Hematopoietic multipotent progenitor cell treated with erythropoietin and hydrocortisone succinate and interleukin-3 and kit ligand, for 15 days (in vitro differentiated cells): ENCODE results near the gene NRP1.
A peak's percentile ranks its signal among the peaks of the same experiment; 100 is the strongest.

ENCODE experiments used
- DNase-seq: peaks from one replicate; pipeline ENCODE4 v3.0.0-alpha.2; 2015; ENCODE audit warnings: low spot score

The NRP1 gene

DNA sequence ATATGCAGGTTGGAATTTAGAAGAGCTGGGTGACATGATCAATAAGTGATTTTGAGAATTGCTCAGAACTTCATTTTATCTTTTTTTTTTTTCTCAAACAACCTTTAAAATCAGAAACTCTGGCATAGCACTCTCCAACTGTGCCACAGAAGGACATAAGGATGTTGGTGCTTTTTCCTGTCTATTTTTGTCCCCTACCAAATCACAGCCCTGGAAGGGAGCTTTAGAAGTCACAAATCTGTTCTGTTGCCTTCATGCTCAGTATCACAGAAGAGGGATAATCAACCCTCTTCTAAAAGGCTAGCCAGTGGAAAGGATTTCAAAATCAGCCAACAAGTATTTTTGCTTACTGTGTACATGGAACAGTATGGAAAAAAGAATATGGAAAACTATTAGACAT lies 14.8 kb upstream of the NRP1 start:
- DNase-seq = no peak

- no peak for DNase-seq
These were observed 12.7 kb upstream of the NRP1 start for GRCh38 chr10:33347211-33347610.

- no peak for DNase-seq
These were observed 10.8 kb upstream of the NRP1 start for GRCh38 chr10:33345236-33345635.

DNA sequence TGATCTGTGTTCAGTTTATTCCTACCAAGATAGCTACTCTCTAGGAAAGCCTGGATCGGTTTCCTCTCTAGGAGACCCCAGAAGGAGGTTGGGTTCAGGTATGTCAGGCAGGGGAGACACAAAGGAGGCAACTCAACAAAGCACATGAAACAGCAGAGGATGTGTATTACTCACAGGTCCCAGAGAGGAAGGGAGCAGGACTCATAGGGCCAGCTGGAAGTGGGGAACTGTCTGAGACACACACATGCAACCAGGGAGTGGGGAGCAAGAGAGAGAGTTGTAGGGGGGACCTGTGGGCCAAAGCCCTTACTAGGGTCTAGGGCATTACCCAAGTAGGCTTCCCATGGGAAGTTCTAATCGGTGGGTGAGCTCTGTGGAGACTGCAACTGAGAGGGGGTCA lies 10.2 kb upstream of the NRP1 start:
- no peak for DNase-seq

DNA sequence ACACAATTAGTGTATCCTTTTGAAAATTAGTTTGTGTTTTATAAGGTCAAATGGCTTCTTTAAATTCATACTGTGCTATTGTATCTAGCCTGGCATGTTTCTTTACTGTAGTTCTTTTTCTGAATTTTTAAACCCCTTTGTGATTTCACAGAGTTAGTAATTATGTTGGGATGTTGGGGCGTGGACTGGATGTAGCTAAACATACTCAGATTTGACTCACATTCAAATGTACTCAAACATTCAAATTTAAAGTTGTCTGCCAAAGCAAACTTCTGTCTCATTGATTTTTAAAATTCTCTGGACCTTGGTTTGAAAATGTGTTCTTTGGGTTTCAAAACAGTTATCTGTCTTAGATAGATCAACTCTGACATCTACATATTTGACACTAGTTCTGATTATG lies 7.2 kb upstream of the NRP1 start:
- no peak for DNase-seq

DNA sequence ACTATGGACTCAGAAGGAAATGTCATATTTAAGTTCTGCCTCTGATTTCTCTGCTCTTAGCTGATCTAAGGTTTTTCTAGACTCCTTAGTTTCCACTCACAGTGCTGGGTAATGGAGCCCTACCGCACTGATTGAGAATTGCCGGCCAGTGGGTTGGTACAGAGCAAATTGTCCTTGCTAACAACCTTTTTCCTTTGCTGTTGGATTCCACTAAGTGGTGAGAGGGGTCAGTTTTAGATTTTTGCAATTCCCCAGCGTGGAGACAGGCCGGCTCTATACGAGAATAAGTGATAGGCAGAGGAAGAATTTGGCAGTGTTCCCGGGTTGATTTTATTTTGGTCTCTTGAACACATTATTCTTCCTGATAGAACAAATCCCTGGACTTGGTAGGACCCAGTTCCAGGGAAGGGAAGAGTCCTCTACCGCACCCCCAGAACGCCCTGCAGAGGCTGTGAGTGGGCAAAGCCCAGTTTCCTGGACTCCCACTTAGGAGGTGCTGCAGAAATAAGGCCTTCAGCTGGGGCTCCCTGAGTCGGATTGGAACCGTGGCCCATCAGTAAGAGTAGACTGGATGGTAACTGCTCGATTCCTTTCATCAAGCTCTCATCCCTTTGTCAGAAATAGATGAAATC lies 3.0 kb upstream of the NRP1 start:
- no peak for DNase-seq

GRCh38 chr10:33336582-33337325 lies 2.3 kb upstream of the NRP1 start:
- no peak for DNase-seq

- DNase-seq = no peak
These were observed 1.5 kb upstream of the NRP1 start for GRCh38 chr10:33335801-33336581.

GRCh38 chr10:33335551-33335800 lies 1.0 kb upstream of the NRP1 start:
- no peak for DNase-seq

DNA sequence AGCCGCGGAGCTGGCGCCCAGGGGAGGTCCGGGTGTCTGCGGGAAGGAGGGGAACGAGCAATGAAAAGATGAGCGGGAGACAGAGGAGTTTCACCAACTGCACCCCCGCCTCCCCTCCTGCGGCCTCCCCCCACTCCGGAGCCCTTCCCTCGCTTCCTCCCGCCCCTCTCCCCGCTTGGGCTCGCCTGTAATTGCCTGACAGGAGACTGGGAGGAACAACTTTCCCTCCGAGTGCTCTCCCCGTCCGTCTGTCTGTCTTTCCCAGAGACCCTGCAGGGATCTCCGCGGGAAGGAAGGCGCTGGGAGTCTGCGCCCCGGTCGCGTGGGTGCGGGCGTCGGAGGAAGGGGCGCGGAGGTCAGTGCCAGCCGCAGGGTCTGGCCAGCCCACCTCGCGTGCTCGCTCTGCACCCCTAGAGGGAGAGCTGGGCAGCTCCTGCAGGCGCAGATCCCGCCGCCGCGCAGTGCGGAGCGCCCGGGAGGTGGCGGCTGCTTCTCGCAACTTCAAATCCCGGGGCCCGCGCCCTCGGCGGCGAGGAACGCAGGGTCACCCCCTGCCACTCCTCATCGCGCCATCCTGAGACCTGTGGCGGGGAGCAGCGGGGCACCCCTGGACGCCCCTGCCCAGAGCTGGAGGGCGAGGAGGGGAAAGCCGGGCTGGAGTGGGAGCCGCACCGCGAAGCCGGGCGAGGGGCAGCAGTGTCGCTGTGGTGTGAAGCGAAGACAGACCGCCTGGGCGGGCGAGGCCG lies 511 bp upstream of the NRP1 start:
- no peak for DNase-seq

GRCh38 chr10:33333260-33334101 lies 986 bp downstream of the NRP1 start:
- DNase-seq = no peak

DNA sequence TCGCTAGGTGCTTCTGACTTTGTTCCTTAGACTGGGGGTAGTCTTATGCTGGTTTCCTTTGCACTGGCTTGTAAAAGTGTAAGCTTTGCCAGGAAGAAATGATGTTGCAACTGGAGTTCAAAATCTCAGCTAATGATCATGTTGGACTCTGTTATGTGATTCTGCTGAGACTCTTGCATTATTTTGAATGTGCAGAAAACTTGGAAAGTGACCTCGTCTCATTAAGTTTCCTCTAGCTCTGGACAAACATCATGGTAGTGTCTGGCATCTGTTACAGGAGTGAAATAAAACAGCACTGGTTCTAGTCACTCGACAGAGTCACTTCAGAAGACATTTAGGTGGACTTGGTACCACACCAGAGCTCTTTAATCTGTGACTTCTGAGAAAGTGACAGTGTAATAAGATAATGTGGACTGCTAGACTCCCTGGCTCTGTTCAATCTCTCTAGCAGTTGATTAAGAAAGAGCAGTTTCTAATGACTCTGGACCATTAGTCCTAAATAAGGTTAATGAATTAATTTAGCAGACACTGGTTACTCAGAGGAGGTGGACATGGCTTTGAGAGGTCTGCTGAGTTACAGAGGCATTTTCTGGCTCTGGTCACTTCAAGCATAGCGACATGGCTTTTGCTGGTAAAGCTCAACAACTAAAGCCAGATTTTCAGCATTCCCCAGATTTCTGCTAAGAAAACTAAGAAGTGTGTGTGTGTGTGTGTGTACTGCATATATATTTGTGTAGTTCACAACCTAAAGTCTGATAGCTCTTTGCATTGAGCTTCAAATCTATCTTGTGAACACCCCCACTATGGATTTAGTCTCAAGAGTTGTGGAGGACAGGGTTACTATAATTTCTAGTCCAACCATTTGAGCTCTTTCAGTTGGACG lies 2.0 kb downstream of the NRP1 start:
- no peak for DNase-seq

DNA sequence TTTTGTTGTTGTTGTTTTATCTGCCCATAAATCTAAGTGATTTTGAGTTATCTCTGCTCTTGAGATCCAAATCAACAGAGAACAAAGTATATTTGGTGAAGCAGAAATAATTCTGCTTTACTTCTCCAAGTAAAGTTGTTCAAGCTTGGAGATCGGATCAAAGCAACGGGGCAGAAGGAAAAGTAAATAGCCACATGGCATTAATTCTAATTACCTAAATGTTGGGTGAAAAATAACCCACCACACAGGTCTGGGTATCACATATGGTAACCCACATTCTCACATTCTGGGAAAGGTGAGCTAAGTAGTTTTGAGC lies 3.1 kb downstream of the NRP1 start:
- DNase-seq = no peak

DNA sequence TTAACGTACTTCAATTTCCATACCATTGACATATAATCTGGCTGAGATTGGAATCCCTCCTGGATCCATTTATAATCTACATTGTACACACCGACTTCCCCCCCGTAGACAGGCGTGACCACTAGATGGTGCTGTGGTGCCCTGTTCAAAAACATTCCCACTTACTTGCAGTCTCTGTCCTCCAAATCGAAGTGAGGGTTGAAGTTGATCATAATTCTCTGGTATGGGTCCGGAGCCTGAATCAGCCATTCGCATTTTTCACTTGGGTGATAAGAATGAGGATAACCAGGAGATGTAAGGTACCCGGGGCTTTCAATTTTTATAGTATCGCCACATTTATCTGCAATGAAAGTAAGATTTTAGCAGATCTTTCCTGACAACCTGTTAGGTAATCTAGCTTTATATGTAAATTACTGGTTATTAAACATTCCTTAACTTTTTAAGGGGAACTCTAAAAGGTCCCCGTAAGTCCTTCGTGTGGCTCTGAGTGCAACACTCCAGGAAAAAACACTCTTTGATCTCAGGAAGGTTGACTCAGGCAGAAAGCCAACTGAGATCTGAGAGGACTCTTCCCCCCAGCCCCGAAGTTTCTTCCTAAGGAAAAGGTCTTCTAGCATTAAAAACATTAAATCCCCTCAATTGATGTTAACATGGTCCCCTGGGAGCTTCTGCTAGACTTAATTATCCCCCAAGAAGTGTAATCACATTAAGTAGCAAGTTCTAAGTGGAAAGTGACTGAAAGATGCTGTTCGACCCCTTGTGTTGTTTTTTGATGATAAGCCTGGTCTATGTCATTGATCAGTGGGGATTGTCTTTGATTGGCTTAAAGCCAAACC lies 3.7 kb downstream of the NRP1 start:
- DNase-seq = peak; percentile 41

DNA sequence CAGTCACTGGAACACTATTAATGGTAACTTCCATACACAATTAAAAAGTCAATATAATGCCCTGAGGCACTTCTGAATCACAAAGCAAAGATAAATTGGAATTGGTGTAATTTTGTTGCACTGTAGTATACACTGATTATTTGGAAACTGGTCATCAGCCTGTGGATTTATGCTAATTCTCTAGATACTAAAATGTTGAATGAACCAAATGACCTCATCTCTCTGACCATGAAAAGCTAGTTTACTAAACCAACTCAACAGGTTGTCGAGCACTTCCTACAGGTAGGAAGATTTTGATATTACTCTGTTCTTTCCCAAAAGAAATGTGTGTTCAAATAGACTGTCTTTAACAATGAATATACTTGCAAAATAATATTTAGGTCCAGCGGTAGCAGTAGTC lies 5.3 kb downstream of the NRP1 start:
- DNase-seq = no peak

GRCh38 chr10:33328253-33328652 lies 6.2 kb downstream of the NRP1 start:
- no peak for DNase-seq

- DNase-seq = no peak
These were observed 6.7 kb downstream of the NRP1 start for GRCh38 chr10:33327751-33328150.

DNA sequence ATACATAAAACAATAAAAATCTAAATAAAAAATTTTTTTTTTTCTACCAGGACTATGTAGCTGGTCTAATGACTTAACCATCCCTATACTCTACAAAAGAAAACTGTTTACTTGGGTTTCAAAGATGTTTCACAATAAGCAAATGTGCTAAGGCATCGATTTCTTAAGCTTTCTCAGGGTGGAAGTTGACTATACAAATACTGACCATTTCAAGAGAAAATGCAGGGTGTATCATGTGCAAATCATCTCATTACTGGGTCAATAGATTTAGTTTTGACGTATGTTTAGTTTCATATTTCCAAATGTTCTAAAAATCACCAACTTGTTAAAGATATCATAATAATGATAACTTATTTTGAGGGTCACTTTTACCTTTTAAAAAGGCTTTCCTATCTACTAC lies 7.5 kb downstream of the NRP1 start:
- DNase-seq = no peak

- DNase-seq = no peak
These were observed 8.5 kb downstream of the NRP1 start for GRCh38 chr10:33325929-33326328.

- no peak for DNase-seq
These were observed 10.7 kb downstream of the NRP1 start for GRCh38 chr10:33323721-33324120.
